ENCODE data around the gene SLC12A3.

- TF ChIP-seq CTCF (IDR thresholded peaks at IDR 0.05) = no peak
- no peak for TF ChIP-seq ZFX (IDR thresholded peaks at IDR 0.05; ENCODE audit: borderline replicate concordance)
These were observed 33.8 kb downstream of the SLC12A3 start for GRCh38 chr16:56898847-56899246.
